Lung microvascular endothelial cell (primary cell): ENCODE data around the gene ZFYVE21. TPM values are rescaled to one million over a fixed set of nuclear protein-coding genes. Genes with fewer than 3 reads are reported as not detected.

Source experiments
- DNase-seq, 2 donors: peaks; one replicate each; pipeline versions ENCODE4 v3.0.0 to v3.0.0-alpha.2; 2010; ENCODE audit warnings: low read depth in 2 of 2
- total RNA-seq: library from RNA; depleted of rRNA; stranded (reverse); fragments of >200 nt; gene quantifications from 2 replicates; pipeline ENCODE4 v1.2.1, GENCODE V29; 2014

The ZFYVE21 gene
- total RNA-seq, 1 donor from 2014 or later = 90.9 TPM

GRCh38 chr14:103724116-103724515 lies 8.5 kb downstream of the ZFYVE21 start:
- peak in 1 of 2 donors; percentile 51 for DNase-seq

- no peak for DNase-seq
These were observed 9.5 kb downstream of the ZFYVE21 start for GRCh38 chr14:103725001-103725682.

- no peak for DNase-seq
These were observed 10.3 kb downstream of the ZFYVE21 start for GRCh38 chr14:103725739-103726395.

- DNase-seq = no peak
These were observed 10.9 kb downstream of the ZFYVE21 start for GRCh38 chr14:103726474-103726873.

- no peak for DNase-seq
These were observed 11.8 kb downstream of the ZFYVE21 start for GRCh38 chr14:103727313-103727980.

- DNase-seq = no peak
These were observed 12.5 kb downstream of the ZFYVE21 start for GRCh38 chr14:103728141-103728540.

- no peak for DNase-seq
These were observed 13.1 kb downstream of the ZFYVE21 start for GRCh38 chr14:103728721-103729120.

- no peak for DNase-seq
These were observed 14.2 kb downstream of the ZFYVE21 start for GRCh38 chr14:103729496-103730448.

- DNase-seq = no peak
These were observed 15.0 kb downstream of the ZFYVE21 start for GRCh38 chr14:103730490-103731035.

GRCh38 chr14:103731481-103731880 lies 15.9 kb downstream of the ZFYVE21 start:
- DNase-seq = no peak

GRCh38 chr14:103731916-103732867 lies 16.6 kb downstream of the ZFYVE21 start:
- no peak for DNase-seq

- no peak for DNase-seq
These were observed 17.4 kb downstream of the ZFYVE21 start for GRCh38 chr14:103732868-103733620.

GRCh38 chr14:103733651-103734050 lies 18.0 kb downstream of the ZFYVE21 start:
- DNase-seq = no peak

GRCh38 chr14:103734081-103734888 lies 18.7 kb downstream of the ZFYVE21 start:
- DNase-seq = no peak

- peak in 1 of 2 donors; percentile 63 for DNase-seq
These were observed 19.4 kb downstream of the ZFYVE21 start for GRCh38 chr14:103735022-103735421.

- peak; percentile 29 to 55 for DNase-seq
These were observed 19.8 kb downstream of the ZFYVE21 start for GRCh38 chr14:103735439-103735814.

- DNase-seq = no peak
These were observed 20.4 kb downstream of the ZFYVE21 start for GRCh38 chr14:103735815-103736545.
